Activated CD4-positive, alpha-beta T cell treated with anti-CD3 and anti-CD28 coated beads, Interleukin-2, amount 10 ng/mL, durations not matched to agents 7 days and 5 days (primary cell): ENCODE data around the gene DAP3. TPM values are rescaled to one million over a fixed set of nuclear protein-coding genes. Genes with fewer than 3 reads are reported as not detected.
A peak's percentile ranks its signal among the peaks of the same experiment; 100 is the strongest.
"Not testable (repeated sequence)": the region's sequence is repeated elsewhere in the genome, so short reads cannot be mapped to it uniquely, and the experiment has no call there.

Experiments
- CTCF ChIA-PET: fragments of 350-600 bp; sonication (Branson Sonifier 250); formaldehyde crosslinking; loops from one replicate; lab custom pipeline; 2021; ENCODE audit warnings: antibody characterized with exemption; lab: Charles Lee
- POLR2A ChIA-PET: fragments of 350-600 bp; sonication (Branson Sonifier 250); formaldehyde crosslinking; loops from one replicate; lab custom pipeline; 2021; ENCODE audit warnings: antibody characterized with exemption; lab: Charles Lee
- DNase-seq: peaks from one replicate; pipeline ENCODE4 v3.0.0-alpha.2; 2020
- H3K27ac Mint-ChIP-seq: one replicate; pipeline ENCODE4 v1.8.0; 2021; ENCODE audit warnings: mild to moderate bottlenecking, moderate library complexity, mixed read lengths
- H3K27me3 Mint-ChIP-seq: one replicate; pipeline ENCODE4 v1.8.0; 2021; ENCODE audit warnings: mixed read lengths
- H3K36me3 Mint-ChIP-seq: one replicate; pipeline ENCODE4 v1.8.0; 2021; ENCODE audit warnings: low read depth, mixed read lengths
- H3K4me1 Mint-ChIP-seq: one replicate; pipeline ENCODE4 v1.8.0; 2021; ENCODE audit warnings: mixed read lengths
- H3K4me3 Mint-ChIP-seq: one replicate; pipeline ENCODE4 v1.8.0; 2021; ENCODE audit warnings: mild to moderate bottlenecking, moderate library complexity, mixed read lengths
- H3K9me3 Mint-ChIP-seq: one replicate; pipeline ENCODE4 v1.8.0; 2021; ENCODE audit warnings: mixed read lengths
- total RNA-seq, 2 experiments: library from RNA; stranded (reverse); gene quantifications; one replicate each; pipeline ENCODE4 v1.2.3, GENCODE V29; 2021

DAP3 gene
- total RNA-seq, 2 experiments from 2014 or later = 123 to 129 TPM

- CTCF ChIA-PET = no interaction called here
- POLR2A ChIA-PET = no interaction called here
- DNase-seq = no peak
- Mint-ChIP-seq H3K36me3 (peaks cover 42% of the 10 kb centered on the region), H3K9me3 (no peaks in the 10 kb centered on the region), H3K4me1 (no peaks in the 10 kb centered on the region), H3K27me3 (peaks cover 3% of the 10 kb centered on the region), H3K4me3 (no peak overlapping the region), H3K27ac (no peak overlapping the region)
Measured at GRCh38 chr1:155657463-155657862, 31.4 kb upstream of the DAP3 start.

- H3K27me3 Mint-ChIP-seq, POLR2A ChIA-PET, H3K4me1 Mint-ChIP-seq, CTCF ChIA-PET, H3K27ac Mint-ChIP-seq, H3K4me3 Mint-ChIP-seq, DNase-seq, H3K9me3 Mint-ChIP-seq: not testable (repeated sequence)
- peaks cover 57% of the 10 kb centered on the region for H3K36me3 Mint-ChIP-seq
Measured at GRCh38 chr1:155661239-155661638, 27.7 kb upstream of the DAP3 start.

- Mint-ChIP-seq H3K9me3 (no peaks in the 10 kb centered on the region), H3K36me3 (peaks cover 60% of the 10 kb centered on the region), H3K4me3 (no peak overlapping the region), H3K4me1 (no peaks in the 10 kb centered on the region), H3K27me3 (no peaks in the 10 kb centered on the region), H3K27ac (no peak overlapping the region)
- POLR2A ChIA-PET = no interaction called here
- no peak for DNase-seq
- CTCF ChIA-PET = interaction anchor here (1.4 kb wide), 1 partner anchor 11 kb away, joined by 4 read pairs; no protein-coding TSS in a partner anchor
Measured at GRCh38 chr1:155669233-155670162, 19.4 kb upstream of the DAP3 start.

DNA sequence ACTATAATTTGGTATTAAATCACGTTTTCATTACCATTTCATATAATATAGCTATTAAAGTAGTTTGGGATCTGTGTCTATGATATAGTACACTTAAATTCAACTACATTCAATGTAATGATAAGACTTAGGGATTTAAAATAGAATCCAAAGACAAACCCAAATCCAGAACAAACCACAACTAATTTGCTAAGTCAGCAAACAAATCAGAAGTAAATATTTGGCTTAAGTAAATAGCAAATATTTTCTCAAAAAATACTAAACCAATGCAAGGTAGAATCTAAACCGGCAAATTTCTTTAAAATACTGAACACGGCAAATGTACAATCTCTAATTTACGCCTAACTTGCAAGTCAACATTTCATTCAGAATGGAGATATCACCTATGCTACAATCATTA lies 17.1 kb upstream of the DAP3 start:
- CTCF ChIA-PET = no interaction called here
- DNase-seq = no peak
- Mint-ChIP-seq H3K9me3 (no peaks in the 10 kb centered on the region), H3K4me3 (no peak overlapping the region), H3K36me3 (peaks cover 72% of the 10 kb centered on the region), H3K27me3 (no peaks in the 10 kb centered on the region), H3K4me1 (no peaks in the 10 kb centered on the region), H3K27ac (no peak overlapping the region)
- POLR2A ChIA-PET = no interaction called here

- DNase-seq = no peak
- Mint-ChIP-seq H3K36me3 (peaks cover 76% of the 10 kb centered on the region), H3K4me1 (no peaks in the 10 kb centered on the region), H3K4me3 (no peak overlapping the region), H3K27ac (no peak overlapping the region), H3K27me3 (no peaks in the 10 kb centered on the region), H3K9me3 (no peaks in the 10 kb centered on the region)
- POLR2A ChIA-PET = no interaction called here
- CTCF ChIA-PET = interaction anchor here (0.6 to 0.7 kb wide), 2 partner anchors 14 to 142 kb away, joined by 3 read pairs; no protein-coding TSS in a partner anchor
Measured at GRCh38 chr1:155673003-155673402, 15.9 kb upstream of the DAP3 start.

DNA sequence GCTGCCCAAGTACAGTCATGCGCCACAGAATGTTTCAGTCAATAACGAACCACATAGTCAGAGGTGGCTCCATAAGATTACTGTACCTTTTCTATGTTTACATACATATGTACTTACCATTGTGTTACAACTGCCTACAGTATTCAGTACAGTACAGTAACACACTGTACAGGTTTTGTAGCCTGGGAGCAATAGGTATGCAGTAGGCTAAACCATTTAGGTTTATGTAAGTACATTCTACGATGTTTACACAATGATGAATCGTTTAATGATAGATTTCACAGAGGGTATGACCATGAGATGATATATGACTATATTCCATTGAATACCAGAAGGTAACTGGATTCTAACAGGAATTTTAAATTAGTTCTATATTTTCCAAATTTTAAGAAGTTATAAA lies 10.9 kb upstream of the DAP3 start:
- no peak for DNase-seq
- Mint-ChIP-seq H3K4me3 (no peak overlapping the region), H3K27me3 (no peaks in the 10 kb centered on the region), H3K4me1 (peaks cover 11% of the 10 kb centered on the region), H3K27ac (no peak overlapping the region), H3K9me3 (no peaks in the 10 kb centered on the region), H3K36me3 (peaks cover 60% of the 10 kb centered on the region)
- CTCF ChIA-PET = no interaction called here
- POLR2A ChIA-PET = no interaction called here

GRCh38 chr1:155678992-155679391 lies 9.9 kb upstream of the DAP3 start:
- DNase-seq, H3K27ac Mint-ChIP-seq, H3K9me3 Mint-ChIP-seq, H3K4me3 Mint-ChIP-seq, POLR2A ChIA-PET, H3K27me3 Mint-ChIP-seq: not testable (repeated sequence)
- peaks cover 62% of the 10 kb centered on the region for H3K36me3 Mint-ChIP-seq
- peaks cover 14% of the 10 kb centered on the region for H3K4me1 Mint-ChIP-seq
- CTCF ChIA-PET = interaction anchor here (0.6 kb wide), 1 partner anchor 412 kb away, joined by 3 read pairs; no protein-coding TSS in a partner anchor

- DNase-seq = no peak
- POLR2A ChIA-PET = no interaction called here
- no peak overlapping the region for H3K4me3 Mint-ChIP-seq
- no peaks in the 10 kb centered on the region for H3K9me3 Mint-ChIP-seq
- no peak overlapping the region for H3K27ac Mint-ChIP-seq
- peaks cover 28% of the 10 kb centered on the region for H3K4me1 Mint-ChIP-seq
- peaks cover 57% of the 10 kb centered on the region for H3K36me3 Mint-ChIP-seq
- CTCF ChIA-PET = interaction anchor here (1.0 kb wide), 1 partner anchor 17 kb away, joined by 3 read pairs; no protein-coding TSS in a partner anchor
- no peaks in the 10 kb centered on the region for H3K27me3 Mint-ChIP-seq
Measured at GRCh38 chr1:155680531-155680930, 8.4 kb upstream of the DAP3 start.

- Mint-ChIP-seq H3K27ac (no peak overlapping the region), H3K9me3 (no peaks in the 10 kb centered on the region), H3K36me3 (peaks cover 53% of the 10 kb centered on the region), H3K27me3 (no peaks in the 10 kb centered on the region), H3K4me3 (no peak overlapping the region), H3K4me1 (peaks cover 38% of the 10 kb centered on the region)
- no peak for DNase-seq
- ChIA-PET CTCF (interaction anchor here (0.6 to 0.9 kb wide), 2 partner anchors 74 to 405 kb away, joined by 3 read pairs; no protein-coding TSS in a partner anchor), POLR2A (no interaction called here)
Measured at GRCh38 chr1:155681776-155682175, 7.1 kb upstream of the DAP3 start.

- peaks cover 31% of the 10 kb centered on the region for H3K4me1 Mint-ChIP-seq
- POLR2A ChIA-PET = interaction anchor here (0.6 kb wide), 1 partner anchor 25 kb away, joined by 6 read pairs; no protein-coding TSS in a partner anchor
Measured at GRCh38 chr1:155687705-155688323, 1.1 kb upstream of the DAP3 start.

DNA sequence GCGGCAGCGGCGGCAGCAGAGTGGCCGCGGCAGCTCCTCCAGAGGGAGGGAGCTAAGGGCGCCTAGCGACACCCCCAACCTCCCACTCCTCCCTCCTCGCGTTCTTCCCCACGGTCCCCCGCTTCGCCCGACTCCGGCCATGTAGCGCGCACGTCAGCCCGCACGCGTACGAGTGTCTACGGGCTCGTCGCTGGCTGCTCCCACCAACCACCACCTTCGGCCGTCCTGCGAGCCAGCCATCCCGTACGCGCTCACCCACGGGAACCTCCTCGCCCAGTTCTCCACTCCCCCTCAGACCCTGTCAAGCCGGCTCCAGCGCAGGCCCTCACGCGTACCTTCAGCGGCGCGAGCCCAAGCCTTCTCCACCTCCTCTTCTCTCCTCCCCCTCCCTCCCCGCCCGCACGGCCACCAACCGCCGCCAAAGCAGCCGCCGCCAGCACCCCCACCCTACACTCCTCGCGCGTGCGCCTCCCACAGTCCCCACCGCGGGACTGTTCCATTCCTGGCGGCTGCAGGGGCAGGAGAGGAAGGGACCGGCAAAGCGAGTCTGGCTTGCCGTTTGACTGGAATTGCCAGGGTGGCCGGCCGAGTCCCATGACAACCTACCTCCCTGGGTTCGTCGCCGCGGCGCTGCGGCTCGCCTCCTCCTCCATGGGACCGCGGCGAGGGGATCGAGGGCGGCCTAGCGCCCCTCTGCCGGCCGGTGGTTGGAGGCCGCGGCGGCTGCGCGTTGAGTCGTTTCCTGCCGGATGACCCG lies 389 bp upstream of the DAP3 start, which contains the start of gene YY1AP1:
Gene YY1AP1 (minus strand): TSS at position 451 of the 757 bp plus-strand sequence. CDS start 8,338 bp downstream, outside the sequence.
- Mint-ChIP-seq H3K9me3 (no peaks in the 10 kb centered on the region), H3K27me3 (no peaks in the 10 kb centered on the region), H3K4me1 (peaks cover 30% of the 10 kb centered on the region), H3K27ac (peak within 1 kb of the TSS; percentile 99), H3K36me3 (peaks cover 22% of the 10 kb centered on the region), H3K4me3 (peak within 1 kb of the TSS; percentile 97)
- POLR2A ChIA-PET = interaction anchor here (0.6 kb wide), 1 partner anchor 26 kb away, joined by 6 read pairs; no protein-coding TSS in a partner anchor
- DNase-seq = peak; percentile 92
- CTCF ChIA-PET = interaction anchor here (0.6 kb wide), 1 partner anchor 37 kb away, joined by 5 read pairs; no protein-coding TSS in a partner anchor

More at GRCh38 chr1:155687705-155688323, 1.1 kb upstream of the DAP3 start:
- peak overlapping the region; percentile 99 for H3K27ac Mint-ChIP-seq
- CTCF ChIA-PET = interaction anchor here (0.6 kb wide), 1 partner anchor 38 kb away, joined by 5 read pairs; no protein-coding TSS in a partner anchor
- H3K4me3 Mint-ChIP-seq = peak overlapping the region; percentile 97
- not testable (repeated sequence) for H3K9me3 Mint-ChIP-seq, DNase-seq, H3K27me3 Mint-ChIP-seq
- H3K36me3 Mint-ChIP-seq = peaks cover 25% of the 10 kb centered on the region

DNA sequence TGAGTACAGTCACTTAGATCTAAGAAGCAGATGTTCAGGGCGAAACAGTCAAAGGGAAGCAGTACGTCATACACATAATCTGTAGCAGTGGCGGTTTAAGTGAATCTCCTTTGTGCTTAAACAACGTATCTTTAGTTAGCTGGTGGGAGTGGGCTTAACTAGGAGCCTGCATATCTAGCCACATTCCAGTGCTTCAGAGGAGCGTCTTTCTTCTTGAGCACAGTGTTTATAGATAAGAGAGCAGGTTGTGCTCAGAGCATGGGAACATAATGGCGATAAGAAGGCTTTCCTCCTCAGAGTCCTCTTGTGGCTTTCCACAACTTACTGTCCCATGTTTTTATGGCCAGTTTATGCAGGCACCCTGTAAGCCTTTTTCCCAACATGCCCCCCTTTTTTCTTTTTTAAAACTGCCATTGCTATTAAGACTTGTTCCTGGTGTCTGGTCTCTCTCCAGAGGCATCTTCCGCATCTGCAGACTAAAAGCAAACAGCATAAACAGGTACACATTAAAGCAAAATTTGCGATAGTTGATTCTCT lies 3.2 kb downstream of the DAP3 start:
- CTCF ChIA-PET = no interaction called here
- no peak for DNase-seq
- Mint-ChIP-seq H3K27ac (no peak overlapping the region), H3K9me3 (no peaks in the 10 kb centered on the region), H3K4me3 (no peak overlapping the region), H3K27me3 (no peaks in the 10 kb centered on the region), H3K4me1 (peaks cover 29% of the 10 kb centered on the region), H3K36me3 (peaks cover 22% of the 10 kb centered on the region)
- POLR2A ChIA-PET = no interaction called here
